Trophoblast cell (in vitro differentiated cells and primary cell): Measurements from ENCODE around the gene SLC6A2.

Experiments
- DNase-seq, 2 donors: peaks; one replicate each; pipeline ENCODE4 v3.0.0-alpha.2; 2016
- H2AFZ ChIP-seq: 2 replicates; pipeline ENCODE4 v1.6.1; 2013; ENCODE audit warnings: low read length, moderate library complexity, mild to moderate bottlenecking; ENCODE audit not compliant: insufficient read depth, poor library complexity
- H2AK5ac ChIP-seq: 2 replicates; pipeline ENCODE4 v1.6.1; 2013; ENCODE audit warnings: mild to moderate bottlenecking, low read length
- H2BK120ac ChIP-seq: 2 replicates; pipeline ENCODE4 v1.6.1; 2013; ENCODE audit warnings: low read length, mild to moderate bottlenecking, moderate library complexity; ENCODE audit not compliant: insufficient read depth, poor library complexity
- H2BK12ac ChIP-seq: 2 replicates; pipeline ENCODE4 v1.6.1; 2013; ENCODE audit warnings: mild to moderate bottlenecking, low read length, moderate library complexity
- H2BK5ac ChIP-seq: 2 replicates; pipeline ENCODE4 v1.6.1; 2013; ENCODE audit warnings: low read length, low read depth, moderate library complexity, mild to moderate bottlenecking; ENCODE audit not compliant: poor library complexity
- H3K14ac ChIP-seq: 2 replicates; pipeline ENCODE4 v1.6.1; 2013; ENCODE audit warnings: mild to moderate bottlenecking, low read length
- H3K18ac ChIP-seq: 2 replicates; pipeline ENCODE4 v1.6.1; 2013; ENCODE audit warnings: mild to moderate bottlenecking, low read length
- H3K23ac ChIP-seq: 2 replicates; pipeline ENCODE4 v1.6.1; 2013; ENCODE audit warnings: low read length
- H3K27ac ChIP-seq: 2 replicates; pipeline ENCODE4 v1.5.1; 2013; ENCODE audit warnings: low read depth, mild to moderate bottlenecking, inconsistent platforms, low read length, moderate library complexity
- H3K27me3 ChIP-seq: 2 replicates; pipeline ENCODE4 v1.6.1; 2013; ENCODE audit warnings: inconsistent platforms, mild to moderate bottlenecking, low read length, moderate library complexity; ENCODE audit not compliant: insufficient read depth
- H3K36me3 ChIP-seq, 2 experiments: 1 replicate in 1 of 2; 2 replicates in 1 of 2; pipeline ENCODE4 v1.6.1; 2013; ENCODE audit warnings: low read length in 2 of 2, mild to moderate bottlenecking in 2 of 2, moderate library complexity in 1 of 2; ENCODE audit not compliant: insufficient read depth in 2 of 2, control insufficient read depth in 1 of 2
- H3K4ac ChIP-seq: 2 replicates; pipeline ENCODE4 v1.6.1; 2013; ENCODE audit warnings: low read depth, mild to moderate bottlenecking, low read length, moderate library complexity
- H3K4me1 ChIP-seq, 2 experiments: 1 replicate in 1 of 2; 2 replicates in 1 of 2; pipeline ENCODE4 v1.6.1; 2013; ENCODE audit warnings: low read length in 2 of 2, mild to moderate bottlenecking in 2 of 2, moderate library complexity in 1 of 2; ENCODE audit not compliant: insufficient read depth in 2 of 2, control insufficient read depth in 1 of 2
- H3K4me2 ChIP-seq: 2 replicates; pipeline ENCODE4 v1.6.1; 2013; ENCODE audit warnings: inconsistent platforms, mild to moderate bottlenecking, low read length, moderate library complexity
- H3K4me3 ChIP-seq: 2 replicates; pipeline ENCODE4 v1.5.1; 2013; ENCODE audit warnings: mild to moderate bottlenecking, low read depth, low read length, inconsistent platforms
- H3K79me1 ChIP-seq: one replicate; pipeline ENCODE4 v1.6.1; 2013; ENCODE audit warnings: low read length
- H3K79me2 ChIP-seq: 2 replicates; pipeline ENCODE4 v1.6.1; 2013; ENCODE audit warnings: low read length, mild to moderate bottlenecking; ENCODE audit not compliant: control insufficient read depth, insufficient read depth, poor library complexity
- H3K9ac ChIP-seq: 2 replicates; pipeline ENCODE4 v1.6.1; 2013; ENCODE audit warnings: mild to moderate bottlenecking, low read length
- H3K9me3 ChIP-seq: 2 replicates; pipeline ENCODE4 v1.6.1; 2013; ENCODE audit warnings: low read depth, mild to moderate bottlenecking, control low read depth, inconsistent platforms, low read length; ENCODE audit not compliant: insufficient read depth
- H4K12ac ChIP-seq: 2 replicates; pipeline ENCODE4 v1.6.1; 2013; ENCODE audit warnings: low read depth, mild to moderate bottlenecking, low read length, moderate library complexity
- H4K8ac ChIP-seq: 2 replicates; pipeline ENCODE4 v1.6.1; 2013; ENCODE audit warnings: low read depth, mild to moderate bottlenecking, low read length, moderate library complexity
- H4K91ac ChIP-seq: one replicate; pipeline ENCODE4 v1.6.1; 2013; ENCODE audit warnings: low read depth, mild to moderate bottlenecking, low read length, moderate library complexity
- WGBS: extraction: QIAGEN DNeasy Blood & Tissue Kit; methylation state at CpG from one replicate; pipeline ENCODE4 v1.1.7; 2013; ENCODE audit warnings: missing lambda C conversion rate; ENCODE audit not compliant: insufficient read length, insufficient coverage; ENCODE audit errors: extremely low coverage; 5-methylcytosine and 5-hydroxymethylcytosine counted together

Gene SLC6A2

GRCh38 chr16:55660026-55660425, 4.2 kb downstream of the SLC6A2 start:
- Histone ChIP-seq H4K91ac (no peak overlapping the region), H2BK120ac (no peak overlapping the region), H3K4me1 (peaks cover 38 to 44% of the 10 kb centered on the region in 2 experiments), H3K9me3 (peaks cover 2% of the 10 kb centered on the region), H3K79me2 (no peaks in the 10 kb centered on the region), H3K27me3 (peaks cover 18% of the 10 kb centered on the region), H3K18ac (no peak overlapping the region), H4K8ac (no peak overlapping the region), H3K9ac (no peak overlapping the region), H3K36me3 (no peaks in the 10 kb centered on the region), H3K79me1 (peaks cover 20% of the 10 kb centered on the region), H3K27ac (no peak overlapping the region), H3K4me2 (no peak overlapping the region), H4K12ac (no peak overlapping the region), H2BK12ac (no peak overlapping the region), H3K23ac (no peak overlapping the region), H3K4me3 (no peak overlapping the region), H3K14ac (no peak overlapping the region), H2BK5ac (no peak overlapping the region), H3K4ac (no peak overlapping the region), H2AFZ (no peak overlapping the region), H2AK5ac (no peak overlapping the region)
- peak; percentile 59 to 61 for DNase-seq
- WGBS = no CpG with 5 or more reads among the region's 1 CpG

- peaks cover 38 to 41% of the 10 kb centered on the region in 2 experiments for H3K4me1 ChIP-seq
- H2AK5ac ChIP-seq = no peak overlapping the region
- peak; percentile 40 to 51 for DNase-seq
- WGBS = no CpG with 5 or more reads among the region's 2 CpGs
- no peak overlapping the region for H3K4me3 ChIP-seq
- H2AFZ ChIP-seq = no peak overlapping the region
- no peak overlapping the region for H3K23ac ChIP-seq
- H2BK5ac ChIP-seq = no peak overlapping the region
- peaks cover 11% of the 10 kb centered on the region for H3K27me3 ChIP-seq
- H4K91ac ChIP-seq = no peak overlapping the region
- H3K14ac ChIP-seq = no peak overlapping the region
- no peak overlapping the region for H3K27ac ChIP-seq
- no peaks in the 10 kb centered on the region for H3K36me3 ChIP-seq
- no peak overlapping the region for H3K9ac ChIP-seq
- H3K18ac ChIP-seq = no peak overlapping the region
- no peak overlapping the region for H2BK12ac ChIP-seq
- H3K79me1 ChIP-seq = peaks cover 20% of the 10 kb centered on the region
- H4K8ac ChIP-seq = no peak overlapping the region
- no peak overlapping the region for H3K4me2 ChIP-seq
- H4K12ac ChIP-seq = no peak overlapping the region
- no peak overlapping the region for H2BK120ac ChIP-seq
- H3K4ac ChIP-seq = no peak overlapping the region
- H3K9me3 ChIP-seq = peaks cover 2% of the 10 kb centered on the region
- no peaks in the 10 kb centered on the region for H3K79me2 ChIP-seq
These were observed 5.0 kb downstream of the SLC6A2 start for GRCh38 chr16:55660828-55661227.

- H3K14ac ChIP-seq = no peak overlapping the region
- no peaks in the 10 kb centered on the region for H3K27me3 ChIP-seq
- no peak overlapping the region for H2AK5ac ChIP-seq
- H3K36me3 ChIP-seq = no peaks in the 10 kb centered on the region
- H2BK120ac ChIP-seq = no peak overlapping the region
- peaks cover 20% of the 10 kb centered on the region for H3K79me1 ChIP-seq
- H4K12ac ChIP-seq = no peak overlapping the region
- H3K23ac ChIP-seq = no peak overlapping the region
- peak; percentile 69 to 85 for DNase-seq
- no peaks in the 10 kb centered on the region for H3K79me2 ChIP-seq
- no peak overlapping the region for H2AFZ ChIP-seq
- peak overlapping the region; percentile 33 for H2BK12ac ChIP-seq
- peaks cover 2% of the 10 kb centered on the region for H3K9me3 ChIP-seq
- H3K4ac ChIP-seq = no peak overlapping the region
- peaks cover 29 to 32% of the 10 kb centered on the region in 2 experiments for H3K4me1 ChIP-seq
- H3K27ac ChIP-seq = no peak overlapping the region
- H3K4me3 ChIP-seq = no peak overlapping the region
- no peak overlapping the region for H3K18ac ChIP-seq
- no peak overlapping the region for H3K4me2 ChIP-seq
- H3K9ac ChIP-seq = no peak overlapping the region
- no peak overlapping the region for H2BK5ac ChIP-seq
- H4K91ac ChIP-seq = peak overlapping the region; percentile 65
- H4K8ac ChIP-seq = no peak overlapping the region
These were observed 6.3 kb downstream of the SLC6A2 start for GRCh38 chr16:55661941-55662643.

GRCh38 chr16:55662644-55663031, 6.8 kb downstream of the SLC6A2 start:
- Histone ChIP-seq H3K4me1 (peaks cover 29 to 34% of the 10 kb centered on the region in 2 experiments), H2BK12ac (peak overlapping the region; percentile 51), H2AK5ac (no peak overlapping the region), H2AFZ (no peak overlapping the region), H2BK120ac (peak overlapping the region; percentile 35), H2BK5ac (peak overlapping the region; percentile 27), H3K9me3 (peaks cover 2% of the 10 kb centered on the region), H3K27ac (peak overlapping the region; percentile 72), H3K4me2 (no peak overlapping the region), H3K79me2 (no peaks in the 10 kb centered on the region), H3K9ac (no peak overlapping the region), H3K36me3 (no peaks in the 10 kb centered on the region), H4K8ac (peak overlapping the region; percentile 33), H3K79me1 (peaks cover 20% of the 10 kb centered on the region), H4K12ac (no peak overlapping the region), H3K27me3 (no peaks in the 10 kb centered on the region), H4K91ac (peak overlapping the region; percentile 65), H3K14ac (no peak overlapping the region), H3K4ac (no peak overlapping the region), H3K23ac (no peak overlapping the region), H3K18ac (peak overlapping the region; percentile 17), H3K4me3 (peak overlapping the region; percentile 18)
- no CpG with 5 or more reads among the region's 5 CpGs for WGBS
- DNase-seq = peak in 1 of 2 donors; percentile 30
